Measurements from ENCODE around the gene TNRC6B. TPM values are rescaled to one million over a fixed set of nuclear protein-coding genes. Genes with fewer than 3 reads are reported as not detected.
"Not testable (repeated sequence)": the region's sequence is repeated elsewhere in the genome, so short reads cannot be mapped to it uniquely, and the experiment has no call there.

The TNRC6B gene
- total RNA-seq, 1 experiment from 2014 or later = 52.2 TPM

GRCh38 chr22:40310081-40310767 lies 132.5 kb downstream of the TNRC6B start:
- BruUV-seq (replicated peaks) = no TSS peak
- ChIA-PET POLR2A (ENCODE audit: low non-redundant PET) (interaction anchor here (0.6 kb wide), 1 partner anchor 53 kb away, joined by 3 read pairs; no protein-coding TSS in a partner anchor), CTCF (no interaction called here)
- H3K27ac ChIP-seq (ENCODE audit: low read depth, low read length, poor library complexity, severe bottlenecking) = no peak overlapping the region
- H3K27me3 ChIP-seq (replicated peaks; ENCODE audit: insufficient read depth, low read depth, low read length, poor library complexity) = no peaks in the 10 kb centered on the region
- no peaks in the 10 kb centered on the region for H3K4me1 ChIP-seq (ENCODE audit: insufficient read depth, low read length, poor library complexity, severe bottlenecking)
- no peak overlapping the region for H3K4me3 ChIP-seq (ENCODE audit: low read depth, low read length, poor library complexity, severe bottlenecking)
- peaks cover 63% of the 10 kb centered on the region for H3K36me3 ChIP-seq (ENCODE audit: insufficient read depth, low read length, poor library complexity, severe bottlenecking)
- DNase-seq (ENCODE audit: low spot score) = no peak
- TF ChIP-seq EZH2 (IDR thresholded peaks at IDR 0.05; ENCODE audit: borderline replicate concordance, low read depth, low read length, poor library complexity, severe bottlenecking) (no peak), CTCF (conservative IDR thresholded peaks at IDR 0.05; ENCODE audit: low read depth, low read length) (no peak)
- no peaks in the 10 kb centered on the region for H3K9me3 ChIP-seq (ENCODE audit: low read depth, low read length, poor library complexity, severe bottlenecking)
- intact Hi-C loops (cut with micrococcal nuclease; ENCODE audit: unreplicated experiment) = no loop called here

GRCh38 chr22:40310768-40311120 lies 133.0 kb downstream of the TNRC6B start:
- Histone ChIP-seq H3K4me1 (ENCODE audit: insufficient read depth, low read length, poor library complexity, severe bottlenecking) (no peaks in the 10 kb centered on the region), H3K9me3 (ENCODE audit: low read depth, low read length, poor library complexity, severe bottlenecking) (no peaks in the 10 kb centered on the region), H3K4me3 (ENCODE audit: low read depth, low read length, poor library complexity, severe bottlenecking) (no peak overlapping the region), H3K27ac (ENCODE audit: low read depth, low read length, poor library complexity, severe bottlenecking) (no peak overlapping the region), H3K27me3 (replicated peaks; ENCODE audit: insufficient read depth, low read depth, low read length, poor library complexity) (no peaks in the 10 kb centered on the region), H3K36me3 (ENCODE audit: insufficient read depth, low read length, poor library complexity, severe bottlenecking) (peaks cover 68% of the 10 kb centered on the region)
- intact Hi-C loops (cut with micrococcal nuclease; ENCODE audit: unreplicated experiment) = no loop called here
- ChIA-PET CTCF (no interaction called here), POLR2A (ENCODE audit: low non-redundant PET) (no interaction called here)
- TF ChIP-seq EZH2 (IDR thresholded peaks at IDR 0.05; ENCODE audit: borderline replicate concordance, low read depth, low read length, poor library complexity, severe bottlenecking) (no peak), CTCF (conservative IDR thresholded peaks at IDR 0.05; ENCODE audit: low read depth, low read length) (no peak)
- no peak for DNase-seq (ENCODE audit: low spot score)
- no TSS peak for BruUV-seq (replicated peaks)

- H3K36me3 ChIP-seq (ENCODE audit: insufficient read depth, low read length, poor library complexity, severe bottlenecking) = peaks cover 77% of the 10 kb centered on the region
- CTCF ChIA-PET; H3K27ac ChIP-seq (ENCODE audit: low read depth, low read length, poor library complexity, severe bottlenecking); H3K9me3 ChIP-seq (ENCODE audit: low read depth, low read length, poor library complexity, severe bottlenecking); H3K4me3 ChIP-seq (ENCODE audit: low read depth, low read length, poor library complexity, severe bottlenecking); BruUV-seq (replicated peaks); H3K27me3 ChIP-seq (replicated peaks; ENCODE audit: insufficient read depth, low read depth, low read length, poor library complexity); DNase-seq (ENCODE audit: low spot score); intact Hi-C loops (cut with micrococcal nuclease; ENCODE audit: unreplicated experiment); H3K4me1 ChIP-seq (ENCODE audit: insufficient read depth, low read length, poor library complexity, severe bottlenecking); POLR2A ChIA-PET (ENCODE audit: low non-redundant PET): not testable (repeated sequence)
Measured at GRCh38 chr22:40311646-40312045, 133.9 kb downstream of the TNRC6B start.

- ChIA-PET CTCF (no interaction called here), POLR2A (ENCODE audit: low non-redundant PET) (no interaction called here)
- peaks cover 80% of the 10 kb centered on the region for H3K36me3 ChIP-seq (ENCODE audit: insufficient read depth, low read length, poor library complexity, severe bottlenecking)
- no peaks in the 10 kb centered on the region for H3K4me1 ChIP-seq (ENCODE audit: insufficient read depth, low read length, poor library complexity, severe bottlenecking)
- H3K9me3 ChIP-seq (ENCODE audit: low read depth, low read length, poor library complexity, severe bottlenecking) = no peaks in the 10 kb centered on the region
- no TSS peak for BruUV-seq (replicated peaks)
- intact Hi-C loops (cut with micrococcal nuclease; ENCODE audit: unreplicated experiment) = no loop called here
- H3K4me3 ChIP-seq (ENCODE audit: low read depth, low read length, poor library complexity, severe bottlenecking) = no peak overlapping the region
- no peaks in the 10 kb centered on the region for H3K27me3 ChIP-seq (replicated peaks; ENCODE audit: insufficient read depth, low read depth, low read length, poor library complexity)
- no peak overlapping the region for H3K27ac ChIP-seq (ENCODE audit: low read depth, low read length, poor library complexity, severe bottlenecking)
- peak; percentile 17 for DNase-seq (ENCODE audit: low spot score)
- TF ChIP-seq EZH2 (IDR thresholded peaks at IDR 0.05; ENCODE audit: borderline replicate concordance, low read depth, low read length, poor library complexity, severe bottlenecking) (no peak), CTCF (conservative IDR thresholded peaks at IDR 0.05; ENCODE audit: low read depth, low read length) (no peak)
Measured at GRCh38 chr22:40312050-40312449, 134.3 kb downstream of the TNRC6B start.
